HG02763 (cell line): ENCODE measurements around the gene WDR19.
"Not testable (repeated sequence)": the region's sequence is repeated elsewhere in the genome, so short reads cannot be mapped to it uniquely, and the experiment has no call there.

Experiments
- ATAC-seq: cut with Tn5 transposase; IDR thresholded peaks from one replicate; pipeline ENCODE4 v1.9.1; 2021; ENCODE audit warnings: mild to moderate bottlenecking, moderate library complexity; ENCODE audit not compliant: unreplicated experiment

WDR19 gene

DNA sequence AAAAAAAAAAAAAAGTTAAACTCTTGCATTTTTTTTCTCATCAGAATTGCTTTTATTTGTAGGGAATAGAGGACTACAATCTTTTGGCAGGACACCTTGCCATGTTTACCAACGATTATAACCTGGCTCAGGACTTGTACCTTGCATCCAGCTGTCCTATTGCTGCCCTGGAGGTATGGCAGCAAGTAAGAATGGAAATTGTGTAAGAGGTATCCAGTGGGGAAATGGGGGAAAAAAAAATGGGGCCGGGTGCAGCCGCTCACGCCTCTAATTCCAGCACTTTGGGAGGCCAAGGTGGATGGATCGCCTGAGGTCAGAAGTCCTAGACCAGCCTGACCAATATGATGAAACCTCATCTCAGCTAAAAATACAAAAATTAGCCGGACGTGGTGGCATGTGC is 49.8 kb downstream of the WDR19 start:
- ATAC-seq = no peak

DNA sequence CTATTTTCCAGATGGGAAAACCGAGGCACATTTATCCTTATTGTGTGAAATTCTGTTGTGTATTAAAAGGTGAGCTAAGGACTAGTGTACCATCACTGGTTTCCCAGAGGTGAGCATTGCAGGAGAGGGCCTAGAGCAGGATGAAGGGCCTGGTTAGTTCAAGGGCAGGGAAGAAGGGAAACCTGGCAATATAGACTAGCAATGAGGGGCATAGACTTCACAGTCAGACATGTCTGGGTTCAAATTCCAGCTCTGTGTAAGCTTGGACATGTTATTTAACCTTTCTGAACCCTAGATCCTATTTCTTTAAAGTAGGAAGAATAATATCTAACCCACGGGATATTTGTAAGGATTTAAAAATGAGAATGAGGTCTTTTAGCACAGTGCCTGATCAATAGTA is 50.8 kb downstream of the WDR19 start:
- no peak for ATAC-seq

DNA sequence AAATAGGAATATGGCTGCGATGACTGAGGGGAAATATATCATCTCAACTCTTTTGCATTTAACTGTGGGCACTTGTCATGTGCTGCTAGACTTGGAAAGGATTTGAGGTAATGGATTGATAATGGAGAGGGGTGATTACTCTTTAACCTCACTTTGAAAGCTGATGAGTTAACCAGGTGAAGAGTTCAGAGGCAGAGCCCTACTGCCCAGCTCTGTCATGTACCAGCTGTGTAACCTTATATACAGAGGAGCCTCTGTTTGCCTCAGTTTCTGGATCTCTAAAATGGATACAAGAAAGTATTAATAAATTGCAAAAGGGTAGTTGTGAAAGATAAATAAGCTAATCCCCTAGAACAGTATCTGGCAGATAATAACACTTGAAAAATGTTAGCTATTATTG is 51.5 kb downstream of the WDR19 start:
- ATAC-seq = no peak

DNA sequence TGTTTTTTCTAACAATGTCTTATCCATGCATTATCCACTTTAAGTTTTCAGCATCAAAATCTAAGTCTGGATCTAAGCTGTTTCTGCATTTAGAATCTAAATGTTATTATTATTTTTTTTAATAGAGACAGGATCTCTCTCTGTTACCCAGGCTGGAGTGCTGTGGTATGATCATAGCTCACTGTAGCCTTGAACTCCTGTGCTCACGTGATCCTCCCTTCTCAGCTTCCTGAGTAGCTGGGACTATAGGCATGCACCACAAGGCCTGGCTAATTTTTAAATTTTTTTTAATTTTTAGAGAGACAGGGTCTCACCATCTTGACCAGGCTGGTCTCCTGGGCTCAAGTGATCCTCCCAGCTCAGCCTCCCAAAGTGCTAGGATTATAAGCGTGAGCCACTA is 52.7 kb downstream of the WDR19 start:
- ATAC-seq = no peak

DNA sequence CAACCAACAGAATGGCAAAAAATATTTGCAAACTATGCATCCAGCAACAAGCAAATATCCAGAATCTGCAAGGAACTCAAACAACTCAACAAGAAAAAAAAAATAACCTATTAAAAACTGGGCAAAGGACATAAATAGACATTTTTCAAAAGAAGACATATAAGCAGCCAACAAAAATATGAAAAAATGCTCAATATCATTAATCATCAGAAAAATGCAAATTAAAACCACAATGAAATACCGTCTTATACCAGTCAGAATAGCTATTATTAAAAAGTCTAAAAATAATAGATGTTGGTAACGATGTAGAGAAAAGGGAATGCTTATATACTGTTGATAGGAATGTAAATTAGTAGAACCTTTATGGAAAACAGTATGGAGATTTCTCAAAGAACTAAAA is 53.4 kb downstream of the WDR19 start:
- no peak for ATAC-seq

DNA sequence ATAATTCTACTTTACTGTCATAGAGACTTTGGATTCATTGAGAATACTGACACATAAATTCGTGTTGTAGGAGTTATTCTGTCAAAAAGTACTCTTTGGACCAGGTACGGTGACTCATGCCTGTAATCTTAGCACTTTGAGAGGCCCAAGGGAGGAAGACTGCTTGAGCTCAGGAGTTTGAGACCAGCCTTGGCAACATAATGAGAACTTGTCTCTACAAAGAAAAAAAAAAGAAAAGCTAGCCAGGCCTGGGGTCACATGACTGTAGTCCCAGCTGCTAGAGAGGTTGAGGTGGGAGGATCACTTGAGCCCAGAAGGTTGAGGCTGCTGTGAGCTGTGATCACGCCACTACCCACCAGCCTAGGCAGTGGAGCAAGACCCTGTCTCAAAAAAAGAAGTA is 54.9 kb downstream of the WDR19 start:
- no peak for ATAC-seq

DNA sequence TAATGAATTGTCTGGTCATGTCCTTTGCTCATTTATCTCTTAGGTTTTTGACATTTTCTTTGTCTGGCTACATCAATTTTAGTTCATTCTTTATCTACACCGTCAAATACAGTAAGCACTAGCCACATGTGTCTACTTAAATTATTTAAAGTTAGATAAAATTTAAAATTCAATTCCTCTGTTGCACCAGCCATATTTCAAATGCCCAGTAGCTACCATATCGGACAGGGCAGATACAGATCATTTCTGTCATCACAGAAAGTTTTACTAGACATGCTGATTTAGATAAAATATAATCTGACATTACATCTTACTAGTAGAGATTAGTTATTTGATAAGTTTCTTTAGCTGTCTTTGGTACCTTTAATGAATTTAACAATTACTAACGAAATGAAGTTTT is 61.1 kb downstream of the WDR19 start:
- ATAC-seq = no peak

DNA sequence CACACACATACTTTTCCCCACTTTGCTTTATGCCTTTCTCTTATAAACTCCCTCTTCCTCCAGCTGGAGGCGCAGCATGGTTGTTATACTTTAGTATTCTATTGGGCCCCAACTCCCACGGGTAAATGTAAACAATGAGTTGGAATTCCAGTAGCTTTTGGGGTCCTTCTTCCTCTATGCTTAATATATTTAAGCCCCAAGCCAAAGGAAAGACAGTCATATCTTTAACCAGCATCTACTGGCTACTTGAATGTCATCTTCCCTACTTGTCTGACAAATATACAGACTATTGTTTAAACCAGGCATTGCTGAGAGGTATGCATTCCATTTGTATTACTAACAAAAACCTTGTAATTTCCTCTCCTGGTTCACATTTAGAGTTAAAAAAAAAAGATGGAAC is 72.9 kb downstream of the WDR19 start:
- no peak for ATAC-seq

DNA sequence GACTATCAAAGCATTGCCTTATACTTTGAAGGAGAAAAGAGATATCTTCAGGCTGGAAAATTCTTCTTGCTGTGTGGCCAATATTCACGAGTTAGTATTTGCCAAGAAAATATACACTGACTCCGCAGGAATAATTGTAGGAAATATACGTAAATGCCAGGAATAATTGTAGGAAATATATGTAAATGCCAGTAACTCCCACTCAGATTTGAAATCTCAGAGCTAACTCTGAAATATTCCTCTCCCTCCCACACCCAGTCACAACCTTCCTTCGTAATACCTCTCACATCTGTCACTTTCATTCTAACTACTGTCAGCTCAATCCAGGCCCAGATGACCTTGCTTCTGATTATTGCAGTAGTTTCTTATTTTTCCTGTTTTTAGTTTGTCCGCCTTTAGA is 73.5 kb downstream of the WDR19 start:
- no peak for ATAC-seq

DNA sequence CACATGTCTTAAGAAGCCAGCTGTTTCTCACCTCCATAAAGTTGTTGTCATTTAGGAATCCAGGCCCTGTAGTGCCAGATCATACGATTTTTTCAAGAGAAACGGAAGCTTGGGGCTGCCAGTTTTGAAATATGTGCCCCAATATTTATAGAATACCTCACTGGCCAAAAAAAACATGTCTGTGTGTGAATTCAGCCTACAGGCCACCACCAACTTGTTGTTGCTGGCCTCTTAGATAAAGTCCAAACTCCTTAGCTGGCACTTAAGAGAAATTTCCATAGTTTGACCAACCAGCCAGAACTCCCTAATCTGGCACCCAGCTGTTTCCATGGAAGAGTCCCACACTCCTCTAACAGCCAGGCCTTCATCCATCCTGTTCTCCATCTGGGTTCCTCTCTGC is 74.1 kb downstream of the WDR19 start:
- ATAC-seq = no peak

DNA sequence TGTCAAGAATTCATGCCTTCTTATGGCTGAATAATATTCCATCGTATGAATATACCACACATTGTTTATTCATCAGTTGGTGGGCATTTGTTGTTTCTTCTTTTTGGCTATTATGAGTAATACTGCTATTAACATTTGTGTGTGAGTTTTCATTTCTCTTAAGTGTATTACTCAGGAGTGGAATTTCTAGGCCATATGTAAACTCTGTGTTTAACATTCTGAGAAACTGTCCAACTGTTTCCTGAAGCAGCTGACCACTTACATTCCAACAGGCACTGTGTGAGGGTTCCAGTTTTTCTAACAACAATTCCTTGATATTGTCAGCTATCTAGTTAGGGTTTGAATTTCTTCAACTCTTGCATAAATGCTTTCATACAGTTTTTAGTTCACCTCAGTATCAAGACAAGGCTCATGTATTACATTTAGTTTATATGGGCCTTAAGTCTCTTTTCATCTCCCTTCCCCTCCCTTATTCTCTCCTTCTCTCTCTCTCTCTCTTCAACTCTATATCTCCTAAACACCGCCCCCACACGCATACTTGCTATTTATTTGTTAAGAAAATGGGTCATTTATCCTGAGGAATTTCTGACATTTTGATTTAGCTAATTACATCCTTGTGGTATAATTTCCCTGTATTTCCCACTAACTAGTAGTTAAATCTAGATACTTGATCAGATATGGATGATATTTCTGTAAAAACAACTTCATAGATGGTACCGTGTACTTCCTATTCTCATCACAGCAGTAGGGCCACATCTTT is 77.4 kb downstream of the WDR19 start:
- no peak for ATAC-seq

DNA sequence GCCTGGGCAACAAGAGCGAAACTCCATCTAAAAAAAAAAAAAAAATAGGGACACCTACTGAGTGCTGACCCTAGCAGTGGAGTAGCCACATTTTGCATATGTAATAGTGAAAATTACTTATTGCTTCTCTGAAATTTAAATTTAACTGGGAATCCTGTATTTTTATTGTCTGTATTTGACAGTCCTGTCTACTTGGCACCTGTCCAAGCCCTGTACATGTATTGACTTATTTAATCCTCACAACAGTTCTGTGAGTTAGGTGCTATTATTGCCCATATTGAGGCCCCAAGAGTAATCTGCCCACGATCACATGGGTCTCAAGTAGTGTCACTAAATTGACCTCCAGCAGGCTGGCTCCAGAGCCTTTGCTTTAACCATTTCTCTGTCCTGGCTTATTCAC is 81.6 kb downstream of the WDR19 start:
- ATAC-seq = no peak

DNA sequence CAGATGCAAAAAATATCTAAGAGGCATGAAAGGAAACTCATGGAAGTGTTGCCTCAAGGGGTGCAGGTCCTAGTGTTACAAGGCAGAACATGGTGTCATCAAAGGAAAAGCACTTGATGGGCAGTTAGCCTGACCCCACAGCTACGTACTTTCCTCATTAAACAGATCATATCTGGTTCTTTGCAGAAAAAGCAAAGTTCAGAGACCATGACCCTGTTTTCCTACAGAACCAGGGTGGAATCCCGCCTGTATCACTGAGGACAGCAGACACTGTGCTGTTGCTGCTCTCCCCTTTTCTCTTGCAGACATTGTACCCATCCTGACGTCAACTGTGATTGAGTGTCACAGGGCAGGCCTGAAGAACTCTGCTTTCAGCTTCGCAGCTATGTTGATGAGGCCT is 92.2 kb downstream of the WDR19 start:
- ATAC-seq = no peak

DNA sequence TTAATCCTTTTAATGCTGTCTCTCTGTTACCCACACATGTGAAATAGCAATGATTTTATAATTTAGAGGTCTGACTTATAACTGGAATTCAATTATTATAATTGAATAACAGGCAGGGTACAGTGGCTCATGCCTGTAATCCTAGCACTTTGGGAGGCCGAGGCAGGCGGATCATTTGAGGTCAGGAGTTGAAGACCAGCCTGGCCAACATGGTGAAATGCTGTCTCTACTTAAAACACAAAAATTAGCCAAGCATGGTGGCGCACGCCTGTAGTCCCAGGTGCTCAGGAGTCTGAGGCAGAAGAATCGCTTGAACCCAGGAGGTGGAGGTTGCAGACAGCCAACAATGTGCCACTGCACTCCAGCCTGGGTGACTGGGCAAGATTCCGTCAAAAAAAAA is 95.3 kb downstream of the WDR19 start:
- ATAC-seq = not testable (repeated sequence)

DNA sequence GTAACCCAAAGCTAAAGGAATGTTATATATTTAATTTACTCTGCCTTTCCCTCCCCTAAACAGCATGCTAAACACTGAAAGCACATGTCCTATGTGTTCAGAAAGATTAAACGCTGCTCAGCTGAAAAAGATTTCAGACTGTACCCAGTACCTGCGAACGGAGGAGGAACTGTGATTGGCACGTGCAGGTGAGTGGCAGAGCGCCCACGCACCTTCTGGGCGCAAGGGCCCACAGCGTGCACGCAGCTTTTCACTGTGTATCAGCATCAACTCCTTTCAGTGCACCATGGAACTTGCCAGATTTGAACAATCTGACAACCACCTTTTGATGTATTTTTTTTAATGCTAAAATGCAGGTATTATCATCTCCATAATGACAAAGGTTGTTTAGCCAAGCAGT is 96.1 kb downstream of the WDR19 start:
- no peak for ATAC-seq

DNA sequence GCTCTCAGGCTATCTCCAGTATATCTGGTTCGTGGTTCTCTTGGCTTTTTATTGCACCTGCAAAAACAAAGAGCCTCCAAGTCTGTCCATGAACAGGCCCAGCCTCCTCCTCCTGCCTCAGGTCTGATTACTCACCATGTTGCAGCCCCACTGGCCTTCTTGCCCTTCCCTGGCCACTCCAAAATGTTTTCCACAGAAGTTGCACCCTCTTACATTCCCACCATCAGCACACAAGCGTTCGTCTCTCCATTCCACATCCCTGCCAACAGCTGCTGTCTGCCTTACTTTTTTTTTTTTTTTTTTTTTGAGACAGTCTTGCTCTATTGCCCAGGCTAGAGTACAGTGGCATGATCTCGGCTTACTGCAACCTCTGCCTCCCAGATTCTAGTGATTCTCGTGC is 97.1 kb downstream of the WDR19 start:
- no peak for ATAC-seq

DNA sequence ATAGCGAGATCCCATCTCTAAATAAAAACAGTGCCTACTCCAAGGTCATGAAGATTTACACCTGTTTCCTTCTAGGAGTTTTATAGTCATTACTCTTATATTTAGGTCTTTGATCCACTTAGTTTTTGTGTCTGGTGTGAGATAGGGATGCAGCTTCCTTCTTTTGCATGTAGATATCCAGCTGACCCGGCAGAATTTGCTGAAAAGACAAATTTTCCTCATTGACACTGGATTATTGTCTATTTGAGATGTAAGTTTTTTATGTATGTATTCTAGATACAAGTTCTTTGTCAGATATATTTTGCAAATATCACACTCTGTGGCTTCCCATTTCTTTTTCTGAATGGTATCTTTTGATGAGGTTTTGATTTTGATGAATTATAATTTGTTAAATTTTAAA is 98.4 kb downstream of the WDR19 start:
- no peak for ATAC-seq

DNA sequence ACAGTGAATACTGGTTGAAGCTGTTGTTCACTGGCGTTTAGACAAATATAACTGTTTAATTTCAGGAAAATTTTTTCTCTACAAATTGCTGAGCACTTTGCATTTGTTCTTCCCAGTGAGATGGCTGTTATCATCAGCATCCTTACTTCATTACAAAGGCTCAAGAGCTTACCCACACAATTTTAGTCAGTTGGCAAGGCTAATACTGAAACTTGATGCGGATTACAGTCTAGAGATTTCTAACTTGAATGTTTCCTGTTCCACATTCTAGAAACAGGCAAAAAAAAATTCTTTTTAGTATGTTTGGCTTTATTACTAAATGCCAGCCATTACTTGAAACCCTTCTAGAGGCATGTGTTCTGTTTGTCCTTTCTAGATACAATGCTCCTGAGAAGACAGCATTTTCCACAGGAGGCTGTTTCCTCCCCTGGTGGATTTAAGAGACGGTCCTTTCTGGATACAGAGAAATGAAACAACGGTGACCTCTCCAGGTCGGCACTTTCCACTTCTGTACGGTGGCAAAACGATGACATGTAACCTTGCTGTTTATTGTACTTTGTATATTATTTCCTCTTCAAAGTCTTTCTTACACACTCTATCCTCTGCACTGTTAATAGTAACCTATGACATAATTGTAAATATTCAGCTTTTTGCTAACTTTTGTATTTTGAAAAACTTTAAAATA is 102.9 kb downstream of the WDR19 start:
- ATAC-seq = no peak

DNA sequence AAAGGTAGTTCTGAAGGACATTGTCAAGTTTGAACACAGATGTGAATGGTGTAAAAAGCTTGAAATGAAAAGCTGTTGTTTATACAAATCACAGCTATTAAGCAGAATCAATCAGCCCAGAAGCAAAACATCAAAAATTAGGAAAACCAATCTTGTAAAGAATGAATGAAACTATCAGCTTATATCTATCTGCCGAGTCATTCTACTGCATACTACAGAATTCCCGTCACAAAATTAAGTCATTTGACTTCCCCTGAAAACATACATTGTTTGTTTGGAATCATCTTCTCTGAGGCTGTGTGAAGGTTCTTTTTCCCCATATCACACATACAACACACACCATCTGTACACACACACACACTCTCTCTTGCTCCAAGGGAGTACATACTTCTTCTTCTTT is 103.5 kb downstream of the WDR19 start:
- ATAC-seq = no peak

DNA sequence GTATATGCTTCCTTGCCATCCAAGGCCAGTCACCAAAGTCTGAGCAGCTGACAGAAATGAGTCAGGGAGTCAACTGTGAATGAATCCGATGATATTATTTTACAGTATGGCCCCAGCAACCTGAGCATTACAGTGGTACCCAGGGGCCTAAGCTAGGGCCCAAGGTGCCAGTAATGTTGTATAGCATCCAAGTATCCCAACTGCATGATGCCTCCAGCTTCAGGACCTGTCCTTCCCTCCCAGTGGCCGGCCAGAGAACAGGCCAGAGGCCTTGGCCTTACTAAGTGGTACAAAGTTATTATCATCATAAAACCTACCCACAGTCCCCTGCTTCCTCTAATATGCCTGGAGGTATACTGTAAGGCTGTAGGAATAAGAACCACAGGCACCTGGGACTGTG is 103.9 kb downstream of the WDR19 start:
- ATAC-seq = no peak

DNA sequence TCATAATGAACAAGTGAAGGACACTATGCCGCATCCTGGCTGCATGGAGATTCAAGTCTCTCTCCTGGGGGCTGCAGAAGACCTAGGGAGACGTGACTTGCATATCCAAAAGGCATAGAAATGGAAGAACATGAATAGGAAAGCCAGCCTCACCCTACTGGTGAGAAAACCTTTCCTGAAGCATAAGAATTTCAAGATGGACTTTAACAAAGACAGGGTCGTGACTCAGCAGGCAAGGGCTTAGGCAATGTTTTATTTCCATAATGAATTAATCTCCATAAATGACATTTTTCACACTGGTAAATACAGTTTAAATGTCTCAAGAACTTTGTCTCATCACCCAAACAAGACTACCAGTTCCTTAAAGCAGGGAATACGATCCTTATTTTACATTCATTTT is 104.9 kb downstream of the WDR19 start:
- ATAC-seq = no peak

DNA sequence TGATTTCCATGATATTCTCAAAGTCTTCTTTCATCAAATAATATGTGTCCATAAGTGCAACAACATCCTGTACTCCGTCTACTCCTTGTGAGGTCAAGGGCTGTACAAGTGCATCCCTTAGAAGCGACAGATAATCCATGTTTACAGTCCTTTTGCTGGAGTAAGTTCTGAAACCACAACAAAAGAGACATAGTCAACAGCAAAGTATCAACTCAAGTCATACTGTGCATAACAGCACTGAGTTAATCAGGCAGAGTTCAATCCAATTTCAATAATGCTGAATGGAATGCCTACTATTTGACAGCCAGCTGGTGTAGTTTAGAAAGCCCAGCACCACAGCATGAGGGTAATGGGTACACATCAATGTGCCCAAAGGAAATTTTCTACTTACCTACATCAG is 109.4 kb downstream of the WDR19 start:
- ATAC-seq = no peak

DNA sequence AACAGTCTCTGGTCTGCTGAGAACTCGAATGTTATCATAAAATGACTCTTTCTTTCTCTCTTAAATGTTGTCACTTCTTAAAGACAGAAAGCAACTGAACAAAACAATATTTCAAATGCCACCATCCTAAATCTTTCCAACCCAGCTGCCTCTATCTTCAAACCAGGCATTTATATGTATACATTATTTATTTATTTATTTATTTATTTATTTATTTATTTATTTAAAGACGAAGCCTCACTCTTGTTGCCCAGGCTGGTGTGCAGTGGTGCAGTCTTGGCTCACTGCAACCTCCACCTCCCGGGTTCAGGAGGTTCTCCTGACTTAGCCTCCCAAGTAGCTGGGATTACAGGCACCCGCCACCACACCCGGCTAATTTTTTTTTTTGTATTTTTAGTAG is 110.1 kb downstream of the WDR19 start:
- ATAC-seq = not testable (repeated sequence)
